ENCODE measurements around the gene IGFL3.

GRCh38 chr19:46159418-46160232 is 35.1 kb upstream of the IGFL3 start:
- no peak for TF ChIP-seq CTCF (IDR thresholded peaks at IDR 0.05; ENCODE audit: low read depth, low read length, poor library complexity, severe bottlenecking)
- no peak for TF ChIP-seq EZH2phosphoT487 (IDR thresholded peaks at IDR 0.05; ENCODE audit: borderline replicate concordance, low read length)
